HUES64 (cell line): ENCODE results near the gene ISCU.
"Not testable (repeated sequence)": the region's sequence is repeated elsewhere in the genome, so short reads cannot be mapped to it uniquely, and the experiment has no call there.

Source experiments
- H3K27ac ChIP-seq: 2 replicates; pipeline ENCODE4 v1.7.0; 2013; ENCODE audit warnings: low read depth, low read length, inconsistent platforms
- H3K27me3 ChIP-seq: 2 replicates; pipeline ENCODE4 v1.6.1; 2013; ENCODE audit warnings: mild to moderate bottlenecking, low read length; ENCODE audit not compliant: insufficient read depth
- H3K36me3 ChIP-seq: 2 replicates; pipeline ENCODE4 v1.6.1; 2013; ENCODE audit warnings: mild to moderate bottlenecking, low read length; ENCODE audit not compliant: insufficient read depth
- H3K4me1 ChIP-seq: 2 replicates; pipeline ENCODE4 v1.6.1; 2013; ENCODE audit warnings: mild to moderate bottlenecking, low read length, moderate library complexity; ENCODE audit not compliant: insufficient read depth
- H3K4me3 ChIP-seq: 2 replicates; pipeline ENCODE4 v1.5.1; 2013; ENCODE audit warnings: mild to moderate bottlenecking, low read length, moderate library complexity
- H3K9ac ChIP-seq: 2 replicates; pipeline ENCODE4 v1.6.1; 2013; ENCODE audit warnings: mild to moderate bottlenecking, low read depth, low read length
- H3K9me3 ChIP-seq: 2 replicates; pipeline ENCODE4 v1.6.1; 2013; ENCODE audit warnings: low read depth, low read length; ENCODE audit not compliant: insufficient read depth
- WGBS: fragments of 150-250, 120-280 bp; methylation state at CpG from one replicate; pipeline ENCODE4 v1.1.7; 2013; ENCODE audit warnings: missing lambda C conversion rate; 5-methylcytosine and 5-hydroxymethylcytosine counted together

Gene ISCU

GRCh38 chr12:108573317-108573716 lies 10.9 kb downstream of the ISCU start:
- no peaks in the 10 kb centered on the region for H3K9me3 ChIP-seq
- H3K4me3 ChIP-seq: no peak overlapping the region
- H3K9ac ChIP-seq: no peak overlapping the region
- no CpG with 5 or more reads among the region's 2 CpGs for WGBS
- no peak overlapping the region for H3K27ac ChIP-seq
- no peaks in the 10 kb centered on the region for H3K27me3 ChIP-seq
- H3K36me3 ChIP-seq: peaks cover 16% of the 10 kb centered on the region
- H3K4me1 ChIP-seq: no peaks in the 10 kb centered on the region

GRCh38 chr12:108574276-108574675 lies 11.9 kb downstream of the ISCU start:
- H3K4me3 ChIP-seq, H3K27me3 ChIP-seq, H3K9me3 ChIP-seq, H3K27ac ChIP-seq, H3K36me3 ChIP-seq, H3K9ac ChIP-seq, H3K4me1 ChIP-seq: not testable (repeated sequence)
- WGBS: 94% methylated on average over 1 of the region's 1 CpG

GRCh38 chr12:108575199-108575912 lies 13.0 kb downstream of the ISCU start:
- Histone ChIP-seq H3K36me3 (no peaks in the 10 kb centered on the region), H3K27ac (no peak overlapping the region), H3K4me3 (no peak overlapping the region), H3K27me3 (no peaks in the 10 kb centered on the region), H3K9me3 (no peaks in the 10 kb centered on the region), H3K9ac (no peak overlapping the region), H3K4me1 (no peaks in the 10 kb centered on the region)
- 98% methylated on average over 9 of the region's 9 CpGs for WGBS

- H3K4me3 ChIP-seq: no peak overlapping the region
- WGBS: 88% methylated on average over 6 of the region's 6 CpGs
- H3K9ac ChIP-seq: no peak overlapping the region
Measured at GRCh38 chr12:108576660-108577234, 14.4 kb downstream of the ISCU start.

GRCh38 chr12:108577458-108577857 lies 15.1 kb downstream of the ISCU start:
- H3K9me3 ChIP-seq: no peaks in the 10 kb centered on the region
- no peak overlapping the region for H3K4me3 ChIP-seq
- no peaks in the 10 kb centered on the region for H3K36me3 ChIP-seq
- no peaks in the 10 kb centered on the region for H3K27me3 ChIP-seq
- H3K4me1 ChIP-seq: no peaks in the 10 kb centered on the region
- H3K27ac ChIP-seq: no peak overlapping the region
- H3K9ac ChIP-seq: no peak overlapping the region

More at GRCh38 chr12:108576660-108577234, 14.4 kb downstream of the ISCU start:
- H3K36me3 ChIP-seq: no peaks in the 10 kb centered on the region
- H3K9me3 ChIP-seq: no peaks in the 10 kb centered on the region
- H3K27me3 ChIP-seq: no peaks in the 10 kb centered on the region
- no peak overlapping the region for H3K27ac ChIP-seq
- H3K4me1 ChIP-seq: no peaks in the 10 kb centered on the region

GRCh38 chr12:108578264-108578663 lies 15.9 kb downstream of the ISCU start:
- no peaks in the 10 kb centered on the region for H3K27me3 ChIP-seq
- no peak overlapping the region for H3K9ac ChIP-seq
- WGBS: 58% methylated on average over 2 of the region's 2 CpGs
- H3K4me3 ChIP-seq: no peak overlapping the region
- no peaks in the 10 kb centered on the region for H3K4me1 ChIP-seq
- no peak overlapping the region for H3K27ac ChIP-seq
- no peaks in the 10 kb centered on the region for H3K9me3 ChIP-seq
- no peaks in the 10 kb centered on the region for H3K36me3 ChIP-seq

GRCh38 chr12:108578813-108579212 lies 16.4 kb downstream of the ISCU start:
- no peak overlapping the region for H3K27ac ChIP-seq
- H3K4me1 ChIP-seq: no peaks in the 10 kb centered on the region
- WGBS: 94% methylated on average over 3 of the region's 3 CpGs
- no peak overlapping the region for H3K9ac ChIP-seq
- H3K27me3 ChIP-seq: no peaks in the 10 kb centered on the region
- H3K9me3 ChIP-seq: no peaks in the 10 kb centered on the region
- no peak overlapping the region for H3K4me3 ChIP-seq
- no peaks in the 10 kb centered on the region for H3K36me3 ChIP-seq

- Histone ChIP-seq H3K9ac (no peak overlapping the region), H3K9me3 (no peaks in the 10 kb centered on the region), H3K27ac (no peak overlapping the region), H3K4me1 (no peaks in the 10 kb centered on the region), H3K4me3 (no peak overlapping the region), H3K27me3 (no peaks in the 10 kb centered on the region), H3K36me3 (no peaks in the 10 kb centered on the region)
- 59% methylated on average over 3 of the region's 3 CpGs for WGBS
Measured at GRCh38 chr12:108580531-108580930, 18.1 kb downstream of the ISCU start.

GRCh38 chr12:108581311-108582227 lies 19.2 kb downstream of the ISCU start:
- no peak overlapping the region for H3K27ac ChIP-seq
- no peaks in the 10 kb centered on the region for H3K27me3 ChIP-seq
- no peaks in the 10 kb centered on the region for H3K4me1 ChIP-seq
- H3K36me3 ChIP-seq: no peaks in the 10 kb centered on the region
- WGBS: 93% methylated on average over 33 of the region's 33 CpGs
- no peak overlapping the region for H3K9ac ChIP-seq
- H3K4me3 ChIP-seq: no peak overlapping the region
- H3K9me3 ChIP-seq: no peaks in the 10 kb centered on the region

- no peaks in the 10 kb centered on the region for H3K9me3 ChIP-seq
- H3K27ac ChIP-seq: no peak overlapping the region
- H3K4me3 ChIP-seq: no peak overlapping the region
- H3K27me3 ChIP-seq: no peaks in the 10 kb centered on the region
- H3K9ac ChIP-seq: no peak overlapping the region
- H3K36me3 ChIP-seq: no peaks in the 10 kb centered on the region
- H3K4me1 ChIP-seq: no peaks in the 10 kb centered on the region
- WGBS: 89% methylated on average over 9 of the region's 9 CpGs
Measured at GRCh38 chr12:108582509-108582908, 20.1 kb downstream of the ISCU start.
